GM12873 (cell line): ENCODE data around the gene CREB1.

Experiments
- TF ChIP-seq, protein P1 (sequence below): IDR thresholded peaks from 2 replicates; pipeline ENCODE4 v1.5.1; 2012; ENCODE audit warnings: low read depth, mild to moderate bottlenecking, moderate library complexity, low read length, control low read depth; ENCODE audit not compliant: insufficient read depth; ENCODE audit errors: missing control alignments

CREB1 gene

DNA sequence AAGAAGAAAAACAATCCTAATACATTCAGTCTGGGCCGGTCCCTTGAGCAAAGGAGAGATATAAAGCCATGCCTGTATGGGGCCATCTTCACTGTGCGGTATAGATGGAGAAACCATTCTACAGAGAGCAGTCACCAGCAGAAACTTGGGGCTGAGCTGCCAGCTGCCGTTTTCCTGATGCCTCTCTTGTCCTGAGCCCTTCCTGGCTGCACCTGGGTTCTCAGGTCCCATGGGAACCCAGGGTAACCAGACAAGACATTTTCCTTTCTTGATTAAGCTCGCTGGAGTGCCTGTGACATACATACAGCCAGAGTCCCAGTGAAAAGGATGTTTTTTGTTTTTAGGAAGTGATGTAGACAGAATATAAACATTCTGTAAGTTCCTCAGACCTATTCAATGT is 100.7 kb downstream of the CREB1 start:
- TF ChIP-seq, protein P1, sequence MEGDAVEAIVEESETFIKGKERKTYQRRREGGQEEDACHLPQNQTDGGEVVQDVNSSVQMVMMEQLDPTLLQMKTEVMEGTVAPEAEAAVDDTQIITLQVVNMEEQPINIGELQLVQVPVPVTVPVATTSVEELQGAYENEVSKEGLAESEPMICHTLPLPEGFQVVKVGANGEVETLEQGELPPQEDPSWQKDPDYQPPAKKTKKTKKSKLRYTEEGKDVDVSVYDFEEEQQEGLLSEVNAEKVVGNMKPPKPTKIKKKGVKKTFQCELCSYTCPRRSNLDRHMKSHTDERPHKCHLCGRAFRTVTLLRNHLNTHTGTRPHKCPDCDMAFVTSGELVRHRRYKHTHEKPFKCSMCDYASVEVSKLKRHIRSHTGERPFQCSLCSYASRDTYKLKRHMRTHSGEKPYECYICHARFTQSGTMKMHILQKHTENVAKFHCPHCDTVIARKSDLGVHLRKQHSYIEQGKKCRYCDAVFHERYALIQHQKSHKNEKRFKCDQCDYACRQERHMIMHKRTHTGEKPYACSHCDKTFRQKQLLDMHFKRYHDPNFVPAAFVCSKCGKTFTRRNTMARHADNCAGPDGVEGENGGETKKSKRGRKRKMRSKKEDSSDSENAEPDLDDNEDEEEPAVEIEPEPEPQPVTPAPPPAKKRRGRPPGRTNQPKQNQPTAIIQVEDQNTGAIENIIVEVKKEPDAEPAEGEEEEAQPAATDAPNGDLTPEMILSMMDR: no peak

DNA sequence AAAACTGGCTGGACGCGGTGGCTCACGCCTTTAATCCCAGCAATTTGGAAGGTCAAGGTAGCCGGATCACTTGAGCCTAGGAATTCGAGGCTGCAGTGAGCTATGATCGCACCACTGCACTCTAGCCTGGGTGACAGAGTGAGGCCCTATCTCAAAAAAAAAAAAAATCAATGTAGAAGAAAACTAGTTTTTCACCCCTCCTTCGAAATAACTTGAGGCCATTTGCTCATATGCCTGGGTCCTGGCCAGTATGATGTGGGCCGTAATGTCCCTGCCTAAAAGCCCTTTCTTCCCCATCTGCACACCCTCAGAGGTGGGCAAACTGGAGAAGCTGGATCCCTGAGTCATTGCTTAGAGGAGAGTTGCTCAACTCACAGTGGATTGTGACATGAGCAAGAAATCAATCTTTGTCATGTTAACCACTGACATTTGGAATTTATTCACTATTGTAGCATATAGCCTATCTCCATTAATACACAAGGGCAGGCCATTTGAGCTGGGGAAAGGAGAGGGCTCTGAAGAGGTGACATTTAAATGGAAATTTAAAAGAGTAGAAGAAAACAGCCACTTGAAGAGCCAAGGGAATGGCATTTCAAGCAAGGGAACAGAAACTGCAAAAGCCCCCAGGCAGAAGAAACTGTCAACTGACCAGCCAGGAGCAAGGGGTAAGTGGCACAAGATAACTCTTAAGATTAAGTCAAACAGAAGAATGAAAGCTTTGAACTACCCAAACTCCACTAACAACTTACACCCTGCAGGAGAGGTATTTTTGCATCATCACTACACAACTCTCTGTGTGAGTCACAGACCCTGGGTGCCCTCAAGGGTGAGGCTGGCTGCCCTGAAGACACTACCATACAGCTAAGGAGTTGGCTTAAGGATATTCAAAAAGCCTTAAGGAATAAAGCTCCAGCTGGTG is 103.1 kb downstream of the CREB1 start:
- TF ChIP-seq, protein P1: no peak

DNA sequence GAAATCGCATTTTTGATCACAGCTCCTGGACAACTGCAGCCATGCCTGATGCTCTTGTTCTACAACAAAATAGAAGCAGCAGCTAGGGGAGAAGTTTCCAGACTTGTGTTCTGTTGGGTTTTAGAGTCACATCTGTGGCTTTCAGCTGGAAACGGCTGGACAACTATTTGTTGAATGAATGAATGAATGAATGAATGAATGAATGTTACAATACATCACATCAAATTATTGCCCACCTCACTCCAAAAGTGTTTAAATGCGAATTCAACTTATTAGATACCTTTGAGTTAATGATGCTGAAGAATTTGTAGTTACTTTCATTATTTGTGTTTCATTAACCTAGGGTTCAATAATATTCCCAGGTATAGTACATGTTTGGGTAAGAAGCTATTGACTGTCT is 103.9 kb downstream of the CREB1 start:
- TF ChIP-seq, protein P1: no peak

DNA sequence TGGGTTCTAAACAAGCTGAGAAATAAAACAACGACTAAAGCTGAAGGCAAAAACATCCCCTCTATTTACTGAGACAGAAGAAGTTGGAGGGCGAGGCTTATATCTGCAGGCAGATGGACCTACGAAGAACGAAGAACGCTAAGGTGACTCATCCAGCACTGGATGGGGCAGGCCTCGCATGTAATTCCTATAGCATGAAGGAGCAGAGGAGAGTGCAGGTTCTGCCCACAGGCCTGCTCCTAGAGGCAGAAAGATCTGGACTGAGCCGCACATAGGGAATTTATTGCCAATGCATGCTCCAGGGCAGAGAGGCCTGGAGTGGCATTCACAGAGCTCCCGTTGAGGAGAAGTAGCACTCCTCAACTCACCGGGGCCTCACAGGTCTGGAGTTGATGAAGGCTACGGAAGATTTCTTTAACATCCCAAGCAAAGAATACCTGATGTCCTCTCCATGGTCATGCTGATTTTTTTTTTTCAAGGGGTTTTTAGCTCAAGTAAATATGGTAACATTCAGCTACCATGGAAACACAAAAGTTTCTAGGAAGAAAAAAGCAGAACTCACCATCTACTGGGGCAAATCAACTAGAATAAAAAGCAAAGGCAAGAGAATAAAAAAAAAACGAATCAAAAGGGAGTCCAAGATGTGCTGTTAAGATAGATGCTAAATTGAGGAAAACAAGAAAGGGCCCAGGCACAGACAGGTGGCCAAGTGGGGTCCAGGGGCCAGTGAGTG is 105.9 kb downstream of the CREB1 start:
- TF ChIP-seq, protein P1: no peak

DNA sequence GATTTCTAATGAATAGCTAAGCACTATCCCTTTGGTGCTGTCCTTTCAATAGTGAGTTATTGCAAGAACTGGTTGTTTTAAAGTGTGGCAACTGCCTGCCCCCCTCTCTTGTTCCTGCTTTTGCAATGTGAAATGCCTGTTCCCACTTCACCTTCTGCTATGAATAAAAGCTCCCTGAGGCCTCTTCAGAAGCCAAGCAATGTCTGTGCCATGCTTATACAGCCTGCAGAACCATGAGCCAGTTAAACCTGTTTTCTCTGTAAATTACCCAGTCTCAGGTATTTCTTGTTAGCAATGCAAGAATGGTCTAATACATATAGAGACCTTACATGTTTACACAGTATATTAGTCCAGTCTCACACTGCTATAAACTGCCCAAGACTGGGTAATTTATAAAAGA is 110.4 kb downstream of the CREB1 start:
- TF ChIP-seq, protein P1: no peak

DNA sequence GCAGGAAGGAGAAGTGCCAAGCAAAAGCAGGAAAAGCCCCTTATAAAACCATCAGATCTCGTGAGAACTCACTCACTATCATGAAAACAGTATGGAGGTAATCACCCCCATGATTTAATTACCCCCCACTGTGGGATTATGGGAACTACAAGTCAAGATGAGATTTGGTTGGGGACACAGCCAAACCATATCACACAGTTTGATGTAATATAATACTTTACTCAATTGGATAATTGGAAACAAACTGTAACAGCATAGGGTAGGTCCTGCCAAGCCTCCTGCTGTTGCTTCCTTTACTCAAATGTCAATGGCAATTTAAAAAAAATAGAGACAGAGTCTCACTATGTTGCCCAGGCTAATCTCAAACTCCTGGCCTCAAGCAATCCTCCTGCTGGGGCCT is 110.9 kb downstream of the CREB1 start:
- TF ChIP-seq, protein P1: no peak

DNA sequence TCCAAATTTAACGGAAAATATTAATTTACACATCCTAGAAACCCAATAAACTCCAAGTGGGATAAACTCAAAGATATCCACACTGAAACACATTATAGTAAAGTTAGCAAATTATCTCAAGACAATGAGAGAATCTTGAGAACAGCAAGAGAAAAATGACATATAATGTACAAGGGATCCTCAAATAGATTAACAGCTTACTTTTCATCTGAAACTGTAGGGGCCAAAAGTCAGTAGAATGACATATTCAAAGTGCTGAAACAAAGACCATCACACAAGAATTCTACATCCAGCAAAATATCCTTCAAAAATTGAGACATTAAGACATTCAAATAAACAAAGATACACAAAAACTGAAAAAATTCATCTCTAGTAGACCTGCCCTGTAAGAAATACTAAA is 114.1 kb downstream of the CREB1 start:
- TF ChIP-seq, protein P1: no peak
